ENCODE measurements around the gene FTSJ1. TPM values are rescaled to one million over a fixed set of nuclear protein-coding genes. Genes with fewer than 3 reads are reported as not detected.

FTSJ1 gene
- total RNA-seq, 1 donor: 53.5 TPM

- TF ChIP-seq, protein P1, sequence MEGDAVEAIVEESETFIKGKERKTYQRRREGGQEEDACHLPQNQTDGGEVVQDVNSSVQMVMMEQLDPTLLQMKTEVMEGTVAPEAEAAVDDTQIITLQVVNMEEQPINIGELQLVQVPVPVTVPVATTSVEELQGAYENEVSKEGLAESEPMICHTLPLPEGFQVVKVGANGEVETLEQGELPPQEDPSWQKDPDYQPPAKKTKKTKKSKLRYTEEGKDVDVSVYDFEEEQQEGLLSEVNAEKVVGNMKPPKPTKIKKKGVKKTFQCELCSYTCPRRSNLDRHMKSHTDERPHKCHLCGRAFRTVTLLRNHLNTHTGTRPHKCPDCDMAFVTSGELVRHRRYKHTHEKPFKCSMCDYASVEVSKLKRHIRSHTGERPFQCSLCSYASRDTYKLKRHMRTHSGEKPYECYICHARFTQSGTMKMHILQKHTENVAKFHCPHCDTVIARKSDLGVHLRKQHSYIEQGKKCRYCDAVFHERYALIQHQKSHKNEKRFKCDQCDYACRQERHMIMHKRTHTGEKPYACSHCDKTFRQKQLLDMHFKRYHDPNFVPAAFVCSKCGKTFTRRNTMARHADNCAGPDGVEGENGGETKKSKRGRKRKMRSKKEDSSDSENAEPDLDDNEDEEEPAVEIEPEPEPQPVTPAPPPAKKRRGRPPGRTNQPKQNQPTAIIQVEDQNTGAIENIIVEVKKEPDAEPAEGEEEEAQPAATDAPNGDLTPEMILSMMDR (IDR thresholded peaks at IDR 0.05; ENCODE audit: insufficient read depth, low read depth, low read length): no peak
- DNase-seq (ENCODE audit: low read depth): no peak
- no peak overlapping the region for H3K4me3 ChIP-seq (ENCODE audit: low read depth, low read length)
These were observed 3.8 kb upstream of the FTSJ1 start for GRCh38 chrX:48472225-48472624.

- TF ChIP-seq, protein P1 (IDR thresholded peaks at IDR 0.05; ENCODE audit: insufficient read depth, low read depth, low read length): no peak
- no peak for DNase-seq (ENCODE audit: low read depth)
- no peak overlapping the region for H3K4me3 ChIP-seq (ENCODE audit: low read depth, low read length)
These were observed 2.9 kb upstream of the FTSJ1 start for GRCh38 chrX:48472851-48473703.

DNA sequence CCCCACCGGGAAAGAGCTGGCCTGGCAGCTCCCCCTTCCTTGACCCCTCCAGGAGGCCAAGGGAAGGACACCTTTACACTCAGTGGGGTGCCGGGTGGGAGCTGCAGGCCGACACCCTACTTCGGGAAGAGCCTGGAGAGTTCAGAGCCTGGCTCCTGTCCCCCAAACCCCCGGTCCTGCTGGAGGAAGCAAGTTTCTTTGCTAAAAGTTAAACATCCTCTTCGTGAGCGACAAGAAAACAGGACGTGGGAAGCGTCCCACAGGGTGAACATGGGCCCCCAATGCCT is 2.4 kb upstream of the FTSJ1 start:
- no peak overlapping the region for H3K4me3 ChIP-seq (ENCODE audit: low read depth, low read length)
- no peak for DNase-seq (ENCODE audit: low read depth)
- TF ChIP-seq, protein P1 (IDR thresholded peaks at IDR 0.05; ENCODE audit: insufficient read depth, low read depth, low read length): no peak

DNA sequence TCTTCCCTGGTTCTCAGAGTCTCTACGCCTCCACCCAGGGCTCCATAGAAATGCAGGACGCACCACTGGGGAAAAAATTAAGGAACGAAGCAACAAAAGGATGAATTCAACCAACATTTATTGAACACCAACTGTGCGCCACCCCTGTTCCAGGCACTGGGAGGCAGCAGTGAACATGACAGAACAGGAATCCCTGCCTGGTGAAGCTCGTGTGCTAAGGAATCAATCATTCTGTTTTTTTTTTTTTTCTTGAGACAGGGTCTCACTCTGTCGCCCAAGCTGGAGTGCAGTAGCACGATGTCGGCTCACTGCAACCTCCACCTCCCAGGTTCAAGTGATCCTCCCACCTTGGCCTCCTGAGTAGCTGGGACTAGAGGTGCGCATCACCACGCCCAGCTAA is 1.9 kb upstream of the FTSJ1 start:
- H3K4me3 ChIP-seq (ENCODE audit: low read depth, low read length): no peak overlapping the region
- TF ChIP-seq, protein P1 (IDR thresholded peaks at IDR 0.05; ENCODE audit: insufficient read depth, low read depth, low read length): peak; percentile 36
- DNase-seq (ENCODE audit: low read depth): no peak

GRCh38 chrX:48474581-48474980 is 1.4 kb upstream of the FTSJ1 start:
- TF ChIP-seq, protein P1 (IDR thresholded peaks at IDR 0.05; ENCODE audit: insufficient read depth, low read depth, low read length): no peak
- no peak overlapping the region for H3K4me3 ChIP-seq (ENCODE audit: low read depth, low read length)
- DNase-seq (ENCODE audit: low read depth): no peak

- TF ChIP-seq, protein P1 (IDR thresholded peaks at IDR 0.05; ENCODE audit: insufficient read depth, low read depth, low read length): no peak
- peak overlapping the region; percentile 81 for H3K4me3 ChIP-seq (ENCODE audit: low read depth, low read length)
- DNase-seq (ENCODE audit: low read depth): no peak
These were observed 703 bp upstream of the FTSJ1 start for GRCh38 chrX:48475296-48475695.

GRCh38 chrX:48476919-48477318 is 920 bp downstream of the FTSJ1 start:
- H3K4me3 ChIP-seq (ENCODE audit: low read depth, low read length): peak overlapping the region; percentile 81
- no peak for DNase-seq (ENCODE audit: low read depth)
- TF ChIP-seq, protein P1 (IDR thresholded peaks at IDR 0.05; ENCODE audit: insufficient read depth, low read depth, low read length): no peak

All from fibroblast of villous mesenchyme (primary cell).